SK-N-SH treated with all-trans-retinoic acid at 6 μM for 48 hours (cell line): ENCODE measurements around the gene RSPH10B2.
"Not testable (repeated sequence)": the region's sequence is repeated elsewhere in the genome, so short reads cannot be mapped to it uniquely, and the experiment has no call there.

ENCODE experiments used
- ZFP3 ChIP-seq: fragments of 250-450 bp; sonication (Bioruptor Pico); IDR thresholded peaks from 2 replicates; pipeline ENCODE4 v1.5.0; 2020; ENCODE audit warnings: mild to moderate bottlenecking, moderate library complexity
- ZFP30 ChIP-seq: fragments of 450-650 bp; formaldehyde crosslinking; IDR thresholded peaks from 2 replicates; pipeline ENCODE4 v1.5.0; 2022; ENCODE audit warnings: mild to moderate bottlenecking, moderate library complexity

DNA sequence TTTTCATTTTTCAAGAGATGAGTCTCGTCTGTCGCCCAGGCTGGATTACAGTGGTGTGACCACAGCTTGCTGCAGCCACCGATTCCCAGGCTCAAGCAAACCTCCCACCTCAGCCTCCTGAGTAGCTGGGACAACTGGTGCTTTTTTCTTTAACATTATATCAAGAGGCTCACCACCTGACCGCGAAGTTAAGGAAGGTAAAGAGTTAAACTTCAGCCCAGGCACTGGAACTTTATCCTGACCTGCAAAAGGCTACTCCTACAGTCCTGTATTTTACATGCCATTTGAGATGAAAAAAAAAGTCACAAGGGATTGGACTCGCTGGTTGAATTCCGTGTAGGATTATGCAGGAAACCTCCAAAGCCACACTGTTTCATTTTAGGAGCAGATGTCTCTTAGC is 61.6 kb downstream of the RSPH10B2 start:
- TF ChIP-seq ZFP30, ZFP3 (CRISPR knock-in tag): not testable (repeated sequence)
